PC-3 (cell line): ENCODE results near the gene TRPM5.

ENCODE experiments used
- EZH2 ChIP-seq: fragments of 300-600 bp; sonication (generic); IDR thresholded peaks from one replicate; pipeline ENCODE4 v1.6.1; 2017; ENCODE audit warnings: antibody characterized with exemption, mild to moderate bottlenecking, low read length; ENCODE audit not compliant: unreplicated experiment
- EZH2phosphoT487 ChIP-seq: fragments of 300-600 bp; sonication (generic); IDR thresholded peaks from 2 replicates; pipeline ENCODE4 v1.6.1; 2018; ENCODE audit warnings: mild to moderate bottlenecking, antibody characterized with exemption, low read length, borderline replicate concordance
- TF ChIP-seq, protein P1 (sequence below): fragments of 300-600 bp; sonication (generic); conservative IDR thresholded peaks from 2 replicates; pipeline ENCODE4 v1.5.1; 2017; ENCODE audit warnings: antibody characterized with exemption, low read depth, mild to moderate bottlenecking, low read length

- TF ChIP-seq, protein P1, sequence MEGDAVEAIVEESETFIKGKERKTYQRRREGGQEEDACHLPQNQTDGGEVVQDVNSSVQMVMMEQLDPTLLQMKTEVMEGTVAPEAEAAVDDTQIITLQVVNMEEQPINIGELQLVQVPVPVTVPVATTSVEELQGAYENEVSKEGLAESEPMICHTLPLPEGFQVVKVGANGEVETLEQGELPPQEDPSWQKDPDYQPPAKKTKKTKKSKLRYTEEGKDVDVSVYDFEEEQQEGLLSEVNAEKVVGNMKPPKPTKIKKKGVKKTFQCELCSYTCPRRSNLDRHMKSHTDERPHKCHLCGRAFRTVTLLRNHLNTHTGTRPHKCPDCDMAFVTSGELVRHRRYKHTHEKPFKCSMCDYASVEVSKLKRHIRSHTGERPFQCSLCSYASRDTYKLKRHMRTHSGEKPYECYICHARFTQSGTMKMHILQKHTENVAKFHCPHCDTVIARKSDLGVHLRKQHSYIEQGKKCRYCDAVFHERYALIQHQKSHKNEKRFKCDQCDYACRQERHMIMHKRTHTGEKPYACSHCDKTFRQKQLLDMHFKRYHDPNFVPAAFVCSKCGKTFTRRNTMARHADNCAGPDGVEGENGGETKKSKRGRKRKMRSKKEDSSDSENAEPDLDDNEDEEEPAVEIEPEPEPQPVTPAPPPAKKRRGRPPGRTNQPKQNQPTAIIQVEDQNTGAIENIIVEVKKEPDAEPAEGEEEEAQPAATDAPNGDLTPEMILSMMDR: peak; percentile 84
- TF ChIP-seq EZH2 (no peak), EZH2phosphoT487 (no peak)
Observed at GRCh38 chr11:2400069-2400761, 44.1 kb downstream of the TRPM5 start, which contains the start of gene TSSC4.
